Lung (tissue), 12 donors: ENCODE measurements around the gene MYH10. TPM values are rescaled to one million over a fixed set of nuclear protein-coding genes. Genes with fewer than 3 reads are reported as not detected.

ENCODE experiments used
- ATAC-seq: fragments of 200-7000 bp; cut with Tn5 transposase; one replicate; pipeline ENCODE4 v1.9.1; 2020; ENCODE audit warnings: moderate number of reproducible peaks; ENCODE audit not compliant: insufficient read depth, low FRiP score
- DNase-seq, 3 donors: peaks; one replicate each; pipeline ENCODE4 v3.0.0-alpha.2; 2013 to 2017
- H3K27ac ChIP-seq, 2 donors: one replicate each; pipeline ENCODE4 v1.5.1; 2013; ENCODE audit warnings: mild to moderate bottlenecking in 2 of 2, moderate library complexity in 2 of 2, control low read depth in 1 of 2, inconsistent platforms in 1 of 2, low read depth in 1 of 2, low read length in 1 of 2
- H3K27me3 ChIP-seq, 3 donors: one replicate each; pipeline ENCODE4 v1.5.1; 2013; ENCODE audit warnings: low read length in 2 of 3; ENCODE audit not compliant: control insufficient read depth in 3 of 3, insufficient read depth in 3 of 3
- H3K36me3 ChIP-seq, 4 donors: one replicate each; pipeline ENCODE4 v1.5.1; 2013; ENCODE audit warnings: low read length in 4 of 4, mild to moderate bottlenecking in 1 of 4, moderate library complexity in 1 of 4; ENCODE audit not compliant: control insufficient read depth in 4 of 4, insufficient read depth in 4 of 4
- H3K4me1 ChIP-seq, 5 donors: one replicate each; pipeline ENCODE4 v1.5.1; 2013; ENCODE audit warnings: low read length in 5 of 5, mild to moderate bottlenecking in 2 of 5, moderate library complexity in 1 of 5; ENCODE audit not compliant: control insufficient read depth in 5 of 5, insufficient read depth in 5 of 5
- H3K4me3 ChIP-seq: one replicate; pipeline ENCODE4 v1.5.1; 2013; ENCODE audit warnings: mild to moderate bottlenecking, control low read depth, moderate library complexity
- H3K9ac ChIP-seq, 2 donors: one replicate each; pipeline ENCODE4 v1.5.1; 2013; ENCODE audit warnings: low read length in 2 of 2, control low read depth in 1 of 2; ENCODE audit not compliant: insufficient read depth in 1 of 2
- H3K9me3 ChIP-seq, 4 donors: one replicate each; pipeline ENCODE4 v1.5.1; 2013; ENCODE audit warnings: low read length in 3 of 4, mild to moderate bottlenecking in 1 of 4, moderate library complexity in 1 of 4; ENCODE audit not compliant: control insufficient read depth in 4 of 4, insufficient read depth in 3 of 4
- CTCF ChIP-seq: IDR thresholded peaks from 2 replicates; pipeline ENCODE4 v1.5.1; 2012; ENCODE audit warnings: mild to moderate bottlenecking; ENCODE audit errors: control extremely low read depth, extremely low read depth
- WGBS, 2 donors: extraction: QIAGEN DNeasy Blood & Tissue Kit; methylation state at CpG; one replicate each; pipeline ENCODE4 v1.1.7; 2013; 5-methylcytosine and 5-hydroxymethylcytosine counted together
- polyA plus RNA-seq, 2 donors: library from polyadenylated mRNA; stranded (reverse); fragments of 200-250 nt; gene quantifications; one replicate each; pipeline ENCODE4 v1.2.1, GENCODE V29; 2013
- total RNA-seq, 2 donors: library from RNA; depleted of rRNA in 1 of 2; stranded (reverse); fragments of >200 nt in 1 of 2; gene quantifications; one replicate each; pipeline ENCODE4 v1.2.1, GENCODE V29; 2014 to 2021
- donor health status: control.
- donor health status: control.
- donor health status: Bipolar disorder and iron deficiency.
- donor health status: healthy.
- donor health status: DM: yes; HTN: yes; CAD: no.

Gene MYH10
- total and polyA plus RNA-seq, 4 donors, result 9.6 to 194 (median 44.7) TPM

- peak overlapping the region in 1 of 2 donors; percentile 7 for H3K9ac ChIP-seq
- peaks cover 3 to 57% (median 35%) of the 10 kb centered on the region in 4 donors for H3K36me3 ChIP-seq
- DNase-seq (no peak), ATAC-seq (no peak)
- H3K9me3 ChIP-seq, result no peaks in the 10 kb centered on the region
- 77 to 90% methylated on average over 6 of the region's 6 CpGs for WGBS, 2 donors
- no peaks in the 10 kb centered on the region for H3K4me1 ChIP-seq
- no peak for TF ChIP-seq CTCF
- no peaks in the 10 kb centered on the region for H3K27me3 ChIP-seq
- H3K4me3 ChIP-seq, result no peak overlapping the region
- no peak overlapping the region for H3K27ac ChIP-seq
Observed at GRCh38 chr17:8502126-8502525, 128.4 kb downstream of the MYH10 start.

- H3K4me3 ChIP-seq, result no peak overlapping the region
- TF ChIP-seq CTCF, result no peak
- no peak for DNase-seq
- H3K9me3 ChIP-seq, result no peaks in the 10 kb centered on the region
- no peak for ATAC-seq
- H3K27me3 ChIP-seq, result no peaks in the 10 kb centered on the region
- H3K4me1 ChIP-seq, result no peaks in the 10 kb centered on the region
- no peak overlapping the region for H3K27ac ChIP-seq
- H3K36me3 ChIP-seq, result peaks cover 3 to 66% (median 31%) of the 10 kb centered on the region in 4 donors
- H3K9ac ChIP-seq, result no peak overlapping the region
- WGBS, 2 donors, result 94 to 96% methylated on average over 8 of the region's 8 CpGs
Observed at GRCh38 chr17:8500609-8501008, 129.9 kb downstream of the MYH10 start.

GRCh38 chr17:8499614-8500013 is 130.9 kb downstream of the MYH10 start:
- ATAC-seq (no peak), DNase-seq (peak in 2 of 3 donors; percentile 10 to 11)
- no peaks in the 10 kb centered on the region for H3K4me1 ChIP-seq
- no peak for TF ChIP-seq CTCF
- no peaks in the 10 kb centered on the region for H3K27me3 ChIP-seq
- WGBS, 2 donors, result 75 to 88% methylated on average over 5 of the region's 5 CpGs
- peaks cover 3 to 65% (median 33%) of the 10 kb centered on the region in 4 donors for H3K36me3 ChIP-seq
- H3K9ac ChIP-seq, result no peak overlapping the region
- H3K9me3 ChIP-seq, result no peaks in the 10 kb centered on the region
- no peak overlapping the region for H3K27ac ChIP-seq
- no peak overlapping the region for H3K4me3 ChIP-seq

GRCh38 chr17:8499171-8499570 is 131.4 kb downstream of the MYH10 start:
- Histone ChIP-seq H3K27me3 (no peaks in the 10 kb centered on the region), H3K36me3 (peaks cover 3 to 64% (median 33%) of the 10 kb centered on the region in 4 donors), H3K27ac (no peak overlapping the region), H3K4me1 (no peaks in the 10 kb centered on the region), H3K4me3 (no peak overlapping the region), H3K9ac (no peak overlapping the region), H3K9me3 (no peaks in the 10 kb centered on the region)
- ATAC-seq, result no peak
- no peak for TF ChIP-seq CTCF
- 94% methylated on average over 9 of the region's 9 CpGs for WGBS, 2 donors
- DNase-seq, result no peak
